HepG2 (cell line): Measurements from ENCODE around the gene CCDC154. TPM values are rescaled to one million over a fixed set of nuclear protein-coding genes. Genes with fewer than 3 reads are reported as not detected.

ENCODE experiments used
- FUBP1 ChIP-seq: sonication (generic); formaldehyde crosslinking; IDR thresholded peaks from 2 replicates; pipeline ENCODE4 v1.5.1; 2020; ENCODE audit warnings: missing genetic modification reagents, mild to moderate bottlenecking, borderline replicate concordance
- HMG20B ChIP-seq: conservative IDR thresholded peaks from 2 replicates; pipeline ENCODE4 v1.6.1; 2016; ENCODE audit warnings: missing genetic modification reagents, missing compliant biosample characterization
- MNT ChIP-seq: fragments of 450-650 bp; IDR thresholded peaks from 2 replicates; pipeline ENCODE4 v1.6.1; 2016
- RCOR2 ChIP-seq: IDR thresholded peaks from 2 replicates; pipeline ENCODE4 v1.6.1; 2016; ENCODE audit warnings: missing biosample characterization, missing genetic modification reagents
- SKI ChIP-seq: fragments of 450-650 bp; IDR thresholded peaks from one replicate; pipeline ENCODE4 v1.6.1; 2018; ENCODE audit warnings: mild to moderate bottlenecking; ENCODE audit not compliant: partially characterized antibody
- SRSF4 ChIP-seq: fragments of 200-400 bp; formaldehyde crosslinking; IDR thresholded peaks from one replicate; pipeline ENCODE4 v1.6.1; 2018; ENCODE audit warnings: mild to moderate bottlenecking, low read depth, low read length, moderate library complexity; ENCODE audit not compliant: poor library complexity, severe bottlenecking
- YEATS2 ChIP-seq: sonication (generic); formaldehyde crosslinking; IDR thresholded peaks from 2 replicates; pipeline ENCODE4 v1.4.0; 2020; ENCODE audit warnings: missing genetic modification reagents, borderline replicate concordance
- ZBTB21 ChIP-seq: sonication (generic); formaldehyde crosslinking; IDR thresholded peaks from 2 replicates; pipeline ENCODE4 v1.4.0; 2020; ENCODE audit warnings: missing genetic modification reagents
- ZBTB34 ChIP-seq: sonication (generic); formaldehyde crosslinking; IDR thresholded peaks from 2 replicates; pipeline ENCODE4 v1.8.0; 2022; ENCODE audit warnings: mild to moderate bottlenecking, missing genetic modification reagents
- ZBTB43 ChIP-seq: sonication (generic); formaldehyde crosslinking; conservative IDR thresholded peaks from 2 replicates; pipeline ENCODE4 v1.4.0; 2020; ENCODE audit warnings: missing genetic modification reagents
- ZFP36L1 ChIP-seq: sonication (generic); formaldehyde crosslinking; IDR thresholded peaks from 2 replicates; pipeline ENCODE4 v1.8.0; 2022; ENCODE audit warnings: mild to moderate bottlenecking, missing genetic modification reagents, moderate library complexity
- ZNF207 ChIP-seq: fragments of 450-650 bp; IDR thresholded peaks from 2 replicates; pipeline ENCODE4 v1.6.1; 2016; ENCODE audit warnings: antibody characterized with exemption, borderline replicate concordance
- ZNF564 ChIP-seq: sonication (generic); formaldehyde crosslinking; IDR thresholded peaks from 2 replicates; pipeline ENCODE4 v1.8.1; 2023; ENCODE audit warnings: mild to moderate bottlenecking, missing genetic modification reagents
- ZNF75D ChIP-seq: sonication (generic); formaldehyde crosslinking; IDR thresholded peaks from 2 replicates; pipeline ENCODE4 v1.8.1; 2023; ENCODE audit warnings: missing genetic modification reagents, mild to moderate bottlenecking, borderline replicate concordance
- polyA plus RNA-seq, 8 experiments: library from polyadenylated mRNA; depleted of rRNA in 3 of 8; stranded (reverse) in 7 of 8; unstranded in 1 of 8; fragments of >200 nt; fragmentation: Illumina TruSeq in 4 of 8; extraction: Trizol in 4 of 8; gene quantifications; 2 replicates each; pipeline versions ENCODE4 v1.2.1 to v1.2.3, GENCODE V29; 2011 to 2016; ENCODE audit warnings: low read depth in 4 of 8, missing spikeins in 1 of 8, mixed read lengths in 1 of 8; ENCODE audit not compliant: insufficient read depth in 1 of 8
- total RNA-seq, 5 experiments: library from RNA; depleted of rRNA; stranded (reverse); fragments of >200 nt; fragmentation: Illumina TruSeq; extraction: Trizol; gene quantifications; 2 replicates each; pipeline ENCODE4 v1.2.3, GENCODE V29; 2016; ENCODE audit warnings: low read depth in 1 of 5
- TF ChIP-seq, protein P1 (sequence below): sonication (generic); formaldehyde crosslinking; IDR thresholded peaks from 2 replicates; pipeline ENCODE4 v1.4.0; 2020; ENCODE audit warnings: missing genetic modification reagents
- TF ChIP-seq, protein P2 (sequence below): sonication (generic); formaldehyde crosslinking; IDR thresholded peaks from 2 replicates; pipeline ENCODE4 v1.4.0; 2020; ENCODE audit warnings: missing genetic modification reagents, borderline replicate concordance

The CCDC154 gene
- total and polyA plus RNA-seq, 2 of the 13 experiments (the other 11 are each of a cell fraction or from before 2014, with no cell fraction given) = 0.92 to 1.5 TPM

- TF ChIP-seq ZNF564 (CRISPR knock-in tag) (no peak), ZFP36L1 (CRISPR knock-in tag) (no peak), ZNF75D (CRISPR knock-in tag) (no peak), ZBTB21 (CRISPR knock-in tag) (no peak), MNT (no peak), ZBTB43 (CRISPR knock-in tag) (no peak), ZBTB34 (CRISPR knock-in tag) (no peak), RCOR2 (CRISPR knock-in tag) (0 out of 2 replicates have a peak, but pooled peaks have one; percentile 34), ZNF207 (no peak), SRSF4 (no peak), HMG20B (CRISPR knock-in tag) (peak; percentile 81), FUBP1 (CRISPR knock-in tag) (no peak), SKI (peak; percentile 89), YEATS2 (CRISPR knock-in tag) (peak; percentile 37; the same call in 1 of the 2 replicates)
- TF ChIP-seq, protein P1, sequence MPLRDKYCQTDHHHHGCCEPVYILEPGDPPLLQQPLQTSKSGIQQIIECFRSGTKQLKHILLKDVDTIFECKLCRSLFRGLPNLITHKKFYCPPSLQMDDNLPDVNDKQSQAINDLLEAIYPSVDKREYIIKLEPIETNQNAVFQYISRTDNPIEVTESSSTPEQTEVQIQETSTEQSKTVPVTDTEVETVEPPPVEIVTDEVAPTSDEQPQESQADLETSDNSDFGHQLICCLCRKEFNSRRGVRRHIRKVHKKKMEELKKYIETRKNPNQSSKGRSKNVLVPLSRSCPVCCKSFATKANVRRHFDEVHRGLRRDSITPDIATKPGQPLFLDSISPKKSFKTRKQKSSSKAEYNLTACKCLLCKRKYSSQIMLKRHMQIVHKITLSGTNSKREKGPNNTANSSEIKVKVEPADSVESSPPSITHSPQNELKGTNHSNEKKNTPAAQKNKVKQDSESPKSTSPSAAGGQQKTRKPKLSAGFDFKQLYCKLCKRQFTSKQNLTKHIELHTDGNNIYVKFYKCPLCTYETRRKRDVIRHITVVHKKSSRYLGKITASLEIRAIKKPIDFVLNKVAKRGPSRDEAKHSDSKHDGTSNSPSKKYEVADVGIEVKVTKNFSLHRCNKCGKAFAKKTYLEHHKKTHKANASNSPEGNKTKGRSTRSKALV (CRISPR knock-in tag) = no peak
- TF ChIP-seq, protein P2, sequence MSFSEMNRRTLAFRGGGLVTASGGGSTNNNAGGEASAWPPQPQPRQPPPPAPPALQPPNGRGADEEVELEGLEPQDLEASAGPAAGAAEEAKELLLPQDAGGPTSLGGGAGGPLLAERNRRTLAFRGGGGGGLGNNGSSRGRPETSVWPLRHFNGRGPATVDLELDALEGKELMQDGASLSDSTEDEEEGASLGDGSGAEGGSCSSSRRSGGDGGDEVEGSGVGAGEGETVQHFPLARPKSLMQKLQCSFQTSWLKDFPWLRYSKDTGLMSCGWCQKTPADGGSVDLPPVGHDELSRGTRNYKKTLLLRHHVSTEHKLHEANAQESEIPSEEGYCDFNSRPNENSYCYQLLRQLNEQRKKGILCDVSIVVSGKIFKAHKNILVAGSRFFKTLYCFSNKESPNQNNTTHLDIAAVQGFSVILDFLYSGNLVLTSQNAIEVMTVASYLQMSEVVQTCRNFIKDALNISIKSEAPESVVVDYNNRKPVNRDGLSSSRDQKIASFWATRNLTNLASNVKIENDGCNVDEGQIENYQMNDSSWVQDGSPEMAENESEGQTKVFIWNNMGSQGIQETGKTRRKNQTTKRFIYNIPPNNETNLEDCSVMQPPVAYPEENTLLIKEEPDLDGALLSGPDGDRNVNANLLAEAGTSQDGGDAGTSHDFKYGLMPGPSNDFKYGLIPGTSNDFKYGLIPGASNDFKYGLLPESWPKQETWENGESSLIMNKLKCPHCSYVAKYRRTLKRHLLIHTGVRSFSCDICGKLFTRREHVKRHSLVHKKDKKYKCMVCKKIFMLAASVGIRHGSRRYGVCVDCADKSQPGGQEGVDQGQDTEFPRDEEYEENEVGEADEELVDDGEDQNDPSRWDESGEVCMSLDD (CRISPR knock-in tag) = no peak
Measured at GRCh38 chr16:1430759-1431496, 13.4 kb downstream of the CCDC154 start, which contains the start of gene PERCC1 (continued).
